ENCODE results near the gene C1orf56. TPM values are rescaled to one million over a fixed set of nuclear protein-coding genes. Genes with fewer than 3 reads are reported as not detected.

C1orf56 gene
- total and polyA plus RNA-seq, 10 of the 15 experiments (the other 5 are each of a cell fraction or from before 2014, with no cell fraction given): 0.22 to 15.5 (median 1.5) TPM

DNA sequence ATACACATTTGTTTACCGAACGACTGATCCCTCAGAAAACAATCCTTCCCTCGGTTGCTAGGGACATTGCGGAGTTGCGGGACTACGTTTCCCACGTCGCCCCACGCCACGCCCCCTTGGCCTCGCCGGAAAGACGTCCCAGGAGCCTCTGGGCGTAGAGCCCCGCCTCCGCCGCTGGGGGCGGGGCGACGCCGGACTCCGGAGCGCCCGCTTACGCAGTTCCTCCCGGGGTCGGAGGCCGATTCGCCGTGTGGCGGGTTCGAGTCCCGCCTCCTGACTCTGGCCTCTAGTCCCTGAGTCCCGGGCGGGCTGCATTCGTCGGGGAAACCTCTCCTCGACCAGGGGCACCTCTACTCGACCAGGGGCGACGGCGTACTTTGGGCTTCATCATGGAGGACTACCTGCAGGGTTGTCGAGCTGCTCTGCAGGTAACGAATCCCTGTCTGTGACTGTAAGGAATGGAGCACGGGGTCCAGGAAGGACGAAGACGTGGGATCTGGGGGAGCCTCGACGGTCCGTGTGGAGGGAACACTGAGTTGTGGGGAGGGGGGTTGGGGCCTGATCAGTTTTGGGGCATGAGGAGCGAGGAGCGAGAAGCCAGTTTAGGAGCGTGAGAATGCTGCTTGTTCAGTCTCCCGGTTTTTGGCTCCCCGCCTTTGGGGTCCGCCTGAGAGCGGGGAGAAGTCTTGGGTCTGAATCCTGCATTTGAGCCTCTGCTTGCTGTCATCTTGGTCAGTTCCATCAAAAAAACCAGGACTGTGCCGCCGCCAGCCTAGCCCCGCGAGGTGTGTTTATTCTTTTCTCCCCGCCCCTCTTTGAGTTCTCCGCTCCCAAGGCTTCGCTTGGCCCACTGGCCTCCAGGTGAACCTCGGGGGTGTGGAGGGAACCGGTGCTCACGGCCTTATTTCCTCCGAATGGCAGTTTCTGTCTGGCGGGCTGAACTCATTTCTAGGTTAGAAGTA lies 39.0 kb upstream of the C1orf56 start, which contains the start of gene PRUNE1:
Gene PRUNE1 (plus strand): TSS at position 206 of the 962 bp plus-strand sequence. CDS start 184 bp downstream, at position 390.
- intact Hi-C loops (cut with micrococcal nuclease; ENCODE audit: unreplicated experiment): no loop called here
- H3K9me3 ChIP-seq (replicated peaks; ENCODE audit: control insufficient read depth, insufficient read depth, low read length): no peaks in the 10 kb centered on the region
- no peak for FAIRE-seq
- no peaks in the 10 kb centered on the region for H3K36me3 ChIP-seq (ENCODE audit: control insufficient read depth in 2 of 2, insufficient read depth in 2 of 2, low read length in 1 of 2)
- TSS peak; percentile 70 for BruUV-seq (replicated peaks)
- SMC1A ChIA-PET (ENCODE audit: uncharacterized antibody, unreplicated experiment): no interaction called here
- H3K4me2 ChIP-seq (ENCODE audit: control insufficient read depth, insufficient read depth): peak within 1 kb of the TSS; percentile 99
- H4K20me1 ChIP-seq (ENCODE audit: control insufficient read depth, insufficient read depth): no peaks in the 10 kb centered on the region
- RAD21 ChIA-PET (ENCODE audit: unreplicated experiment): interaction anchor here (0.9 kb wide), 1 partner anchor 91 kb away, joined by 3 read pairs; no protein-coding TSS in a partner anchor
- in situ Hi-C loops (cut with MboI): no loop called here
- peaks cover 16% of the 10 kb centered on the region for H3K79me2 ChIP-seq (ENCODE audit: control insufficient read depth, insufficient read depth, low read length)
- H3K27ac ChIP-seq (ENCODE audit: control insufficient read depth, insufficient read depth): peak within 1 kb of the TSS; percentile 90
- CTCF ChIA-PET: interaction anchor here (1.0 to 1.9 kb wide), 3 partner anchors 12 to 148 kb away, joined by 3 to 4 read pairs (median 4); partner anchors contain the start of gene TNFAIP8L2
- WGBS (ENCODE audit: insufficient coverage, insufficient replicate concordance, low lambda C conversion rate, missing lambda C conversion rate): under 1% methylated on average over 69 of the region's 69 CpGs
- H3K4me1 ChIP-seq (ENCODE audit: control insufficient read depth, insufficient read depth, low read length): peaks cover 7% of the 10 kb centered on the region
- peak; percentile 91 for ATAC-seq
- H3K4me3 ChIP-seq: peak within 1 kb of the TSS; percentile 90
- peak; percentile 74 for DNase-seq (ENCODE audit: low read depth, low spot score)
- H3K27me3 ChIP-seq (replicated peaks in 1 of 2; ENCODE audit: control insufficient read depth in 2 of 2, insufficient read depth in 2 of 2, low read length in 1 of 2): no peaks in the 10 kb centered on the region
- H3K9ac ChIP-seq (ENCODE audit: control insufficient read depth, insufficient read depth, low read length): peak within 1 kb of the TSS; percentile 89
- H2AFZ ChIP-seq (ENCODE audit: control insufficient read depth, low read depth, low read length): peak within 1 kb of the TSS; percentile 98
- POLR2A ChIA-PET: interaction anchor here (1.7 kb wide), 1 partner anchor 49 kb away, joined by 3 read pairs; no protein-coding TSS in a partner anchor
- TF ChIP-seq E2F8 (IDR thresholded peaks at IDR 0.05; ENCODE audit: low read depth, partially characterized antibody): no peak
- TF ChIP-seq MYB (IDR thresholded peaks at IDR 0.05; ENCODE audit: borderline replicate concordance, low read depth, low read length): no peak
- peak; percentile 60 for TF ChIP-seq PAX5 (IDR thresholded peaks at IDR 0.05; ENCODE audit: borderline replicate concordance, low read depth, low read length)
- TF ChIP-seq RFX5 (IDR thresholded peaks at IDR 0.05; ENCODE audit: low read depth, low read length): peak; percentile 85
- TF ChIP-seq, protein P1, sequence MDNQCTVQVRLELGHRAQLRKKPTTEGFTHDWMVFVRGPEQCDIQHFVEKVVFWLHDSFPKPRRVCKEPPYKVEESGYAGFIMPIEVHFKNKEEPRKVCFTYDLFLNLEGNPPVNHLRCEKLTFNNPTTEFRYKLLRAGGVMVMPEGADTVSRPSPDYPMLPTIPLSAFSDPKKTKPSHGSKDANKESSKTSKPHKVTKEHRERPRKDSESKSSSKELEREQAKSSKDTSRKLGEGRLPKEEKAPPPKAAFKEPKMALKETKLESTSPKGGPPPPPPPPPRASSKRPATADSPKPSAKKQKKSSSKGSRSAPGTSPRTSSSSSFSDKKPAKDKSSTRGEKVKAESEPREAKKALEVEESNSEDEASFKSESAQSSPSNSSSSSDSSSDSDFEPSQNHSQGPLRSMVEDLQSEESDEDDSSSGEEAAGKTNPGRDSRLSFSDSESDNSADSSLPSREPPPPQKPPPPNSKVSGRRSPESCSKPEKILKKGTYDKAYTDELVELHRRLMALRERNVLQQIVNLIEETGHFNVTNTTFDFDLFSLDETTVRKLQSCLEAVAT (IDR thresholded peaks at IDR 0.05): peak; percentile 83
- TF ChIP-seq YY1 (IDR thresholded peaks at IDR 0.05; ENCODE audit: low read depth, low read length): no peak
- no peak for TF ChIP-seq EZH2 (IDR thresholded peaks at IDR 0.05; ENCODE audit: borderline replicate concordance, control insufficient read depth, low read depth, low read length)
- TF ChIP-seq ZNF207 (IDR thresholded peaks at IDR 0.05; ENCODE audit: borderline replicate concordance): 0 out of 2 replicates have a peak, but pooled peaks have one; percentile 67
- TF ChIP-seq IKZF2 (IDR thresholded peaks at IDR 0.05): peak; percentile 11 to 68; a peak in 1 of 4 replicates
- TF ChIP-seq POLR2A (IDR thresholded peaks at IDR 0.05; ENCODE audit: low read depth, low read length): peak; percentile 75
- TF ChIP-seq SIX5 (IDR thresholded peaks at IDR 0.05; ENCODE audit: low read depth, low read length, severe bottlenecking): peak; percentile 83
- TF ChIP-seq CREM (IDR thresholded peaks at IDR 0.05; ENCODE audit: low read depth): peak; percentile 86; the same call in 1 of the 2 replicates
- no peak for TF ChIP-seq KLF5 (IDR thresholded peaks at IDR 0.05; ENCODE audit: partially characterized antibody)
- no peak for TF ChIP-seq CHD4 (IDR thresholded peaks at IDR 0.05)
- no peak for TF ChIP-seq ELK1 (IDR thresholded peaks at IDR 0.05; ENCODE audit: low read depth, low read length)
- no peak for TF ChIP-seq PAX8 (IDR thresholded peaks at IDR 0.05)

Measured in GM12878 (cell line).